Hepatocyte (in vitro differentiated cells): ENCODE results near the gene ABHD1. TPM values are rescaled to one million over a fixed set of nuclear protein-coding genes. Genes with fewer than 3 reads are reported as not detected.
"Not testable (repeated sequence)": the region's sequence is repeated elsewhere in the genome, so short reads cannot be mapped to it uniquely, and the experiment has no call there.

Experiments
- DNase-seq: peaks from one replicate; pipeline ENCODE4 v3.0.0-alpha.2; 2016; ENCODE audit warnings: low spot score
- H2AFZ ChIP-seq: fragments of 200-600 bp; sonication (generic); 2 replicates; pipeline ENCODE4 v1.6.0; 2016; ENCODE audit warnings: antibody characterized with exemption, mild to moderate bottlenecking
- H3K27ac ChIP-seq: fragments of 200-600 bp; sonication (generic); 2 replicates; pipeline ENCODE4 v1.5.1; 2016; ENCODE audit warnings: mild to moderate bottlenecking
- H3K27me3 ChIP-seq: fragments of 200-600 bp; sonication (generic); 2 replicates; pipeline ENCODE4 v1.6.1; 2016
- H3K36me3 ChIP-seq: fragments of 200-600 bp; sonication (generic); replicated peaks from 2 replicates; pipeline ENCODE4 v1.5.1; 2016; ENCODE audit warnings: low read depth; ENCODE audit not compliant: insufficient read depth
- H3K4me1 ChIP-seq: fragments of 200-600 bp; sonication (generic); 2 replicates; pipeline ENCODE4 v1.5.1; 2016; ENCODE audit warnings: mild to moderate bottlenecking, moderate library complexity; ENCODE audit not compliant: insufficient read depth
- H3K4me2 ChIP-seq: fragments of 200-600 bp; sonication (generic); 2 replicates; pipeline ENCODE4 v1.6.0; 2016
- H3K4me3 ChIP-seq: fragments of 200-600 bp; sonication (generic); 2 replicates; pipeline ENCODE4 v1.5.1; 2016; ENCODE audit warnings: mild to moderate bottlenecking
- H3K79me2 ChIP-seq: fragments of 200-600 bp; sonication (generic); 2 replicates; pipeline ENCODE4 v1.6.0; 2017; ENCODE audit warnings: mild to moderate bottlenecking
- H3K9me2 ChIP-seq: fragments of 200-600 bp; sonication (generic); replicated peaks from 2 replicates; pipeline ENCODE4 v1.6.0; 2017; ENCODE audit warnings: mild to moderate bottlenecking; ENCODE audit not compliant: insufficient read depth
- H3K9me3 ChIP-seq: fragments of 200-600 bp; sonication (generic); 2 replicates; pipeline ENCODE4 v1.5.1; 2016; ENCODE audit warnings: low read depth, mild to moderate bottlenecking
- H4K20me1 ChIP-seq: fragments of 200-600 bp; sonication (generic); 2 replicates; pipeline ENCODE4 v1.6.0; 2016; ENCODE audit warnings: mild to moderate bottlenecking; ENCODE audit not compliant: insufficient read depth, poor library complexity, severe bottlenecking
- CTCF ChIP-seq: fragments of 200-600 bp; sonication (generic); IDR thresholded peaks from 2 replicates; pipeline ENCODE4 v1.5.1; 2016; ENCODE audit warnings: antibody characterized with exemption, mild to moderate bottlenecking; ENCODE audit not compliant: poor library complexity
- EZH2 ChIP-seq: fragments of 200-600 bp; sonication (generic); IDR thresholded peaks from 2 replicates; pipeline ENCODE4 v1.6.1; 2016; ENCODE audit warnings: antibody characterized with exemption, mild to moderate bottlenecking, borderline replicate concordance
- EZH2phosphoT487 ChIP-seq: fragments of 200-600 bp; sonication (generic); IDR thresholded peaks from one replicate; pipeline ENCODE4 v1.6.1; 2018; ENCODE audit warnings: antibody characterized with exemption, mild to moderate bottlenecking, low read depth, moderate library complexity; ENCODE audit not compliant: unreplicated experiment, severe bottlenecking
- WGBS: methylation state at CpG from one replicate; pipeline ENCODE4 v1.1.6; 2016; ENCODE audit warnings: low lambda C conversion rate; ENCODE audit errors: missing lambda C conversion rate; 5-methylcytosine and 5-hydroxymethylcytosine counted together
- polyA plus RNA-seq: library from polyadenylated mRNA; unstranded; fragments of >200 nt; fragmentation: Nextera tagmentation; extraction: Ambion mirVana; gene quantifications from 2 replicates; pipeline ENCODE4 v1.2.1, GENCODE V29; 2016
- total RNA-seq: library from RNA; depleted of rRNA; stranded (reverse); fragments of >200 nt; gene quantifications from 2 replicates; pipeline ENCODE4 v1.2.3, GENCODE V29; 2014

The ABHD1 gene
- total RNA-seq (0.03 TPM in 1 of 2 replicates, not detected in the other), polyA plus RNA-seq (0.58 and 1.1 TPM in 2 replicates)

GRCh38 chr2:27123302-27124150, at the start of gene ABHD1:
TSS of gene ABHD1 (plus strand) at chr2:27123815. CDS start at chr2:27123949, 134 bp downstream.
- Histone ChIP-seq H3K4me1 (peaks cover under 1% of the 10 kb centered on the region), H3K4me2 (peak within 1 kb of the TSS; percentile 91), H3K36me3 (no peaks in the 10 kb centered on the region), H3K27ac (no peak within 1 kb of the TSS), H3K9me3 (no peaks in the 10 kb centered on the region), H3K27me3 (peaks cover 39% of the 10 kb centered on the region), H3K79me2 (no peaks in the 10 kb centered on the region), H3K4me3 (peak within 1 kb of the TSS; percentile 79), H3K9me2 (no peaks in the 10 kb centered on the region), H4K20me1 (no peaks in the 10 kb centered on the region), H2AFZ (peak within 1 kb of the TSS; percentile 95)
- TF ChIP-seq EZH2 (no peak), CTCF (no peak), EZH2phosphoT487 (no peak)
- DNase-seq, result peak; percentile 59
- 28% methylated on average over 17 of the region's 47 CpGs for WGBS

DNA sequence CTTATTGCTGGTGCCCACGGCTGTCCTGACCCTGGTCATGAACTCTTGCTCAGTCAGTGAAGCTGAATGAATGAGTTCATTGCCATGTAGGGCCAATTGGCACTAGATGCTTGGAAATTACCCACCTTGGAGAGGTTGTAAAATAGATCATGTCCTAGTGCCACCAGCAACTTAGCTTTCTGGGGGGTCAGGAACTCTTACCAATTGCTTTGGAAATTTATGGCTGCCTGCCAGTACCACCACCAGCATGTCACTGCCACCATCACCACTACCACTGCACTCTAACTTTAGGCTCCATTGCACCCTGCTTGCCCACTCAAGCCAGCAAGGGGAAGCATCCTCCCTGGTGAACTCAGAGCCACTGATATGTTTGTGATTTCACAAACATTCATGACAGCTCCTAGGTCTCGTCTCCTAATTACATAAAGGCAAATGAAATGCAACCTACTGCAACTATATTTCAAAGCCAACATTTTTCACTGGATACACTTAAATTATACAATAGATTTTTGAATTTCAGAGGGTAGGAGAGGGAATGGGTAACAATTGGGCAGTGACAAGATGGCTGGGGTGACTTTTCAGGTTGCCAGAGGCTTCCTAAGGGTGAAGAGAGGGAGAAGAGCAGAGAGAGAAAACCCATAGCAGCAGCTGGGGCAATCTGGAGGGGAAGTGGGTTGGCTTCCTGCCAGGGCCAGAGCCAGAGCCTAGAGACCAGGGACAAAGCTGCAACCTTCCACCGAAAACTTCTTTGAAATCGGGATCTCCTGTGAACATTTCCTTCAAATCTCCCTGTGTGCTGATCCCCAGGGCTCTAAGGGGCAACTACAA, 48.7 kb upstream of the ABHD1 start:
- Histone ChIP-seq H3K9me2 (no peaks in the 10 kb centered on the region), H2AFZ (no peak overlapping the region), H3K9me3 (no peaks in the 10 kb centered on the region), H3K36me3 (no peaks in the 10 kb centered on the region), H3K79me2 (peaks cover 29% of the 10 kb centered on the region), H4K20me1 (peaks cover 5% of the 10 kb centered on the region), H3K4me2 (peak overlapping the region; percentile 54), H3K27ac (peak overlapping the region; percentile 98), H3K4me3 (no peak overlapping the region), H3K27me3 (no peaks in the 10 kb centered on the region), H3K4me1 (peaks cover 27% of the 10 kb centered on the region)
- DNase-seq, result no peak
- WGBS, result 67% methylated on average over 4 of the region's 4 CpGs
- TF ChIP-seq CTCF, result no peak
- no peak for TF ChIP-seq EZH2
- TF ChIP-seq EZH2phosphoT487, result no peak

- not testable (repeated sequence) for DNase-seq, H3K4me3 ChIP-seq, H4K20me1 ChIP-seq, H3K9me2 ChIP-seq, H3K36me3 ChIP-seq, H3K27me3 ChIP-seq, H3K9me3 ChIP-seq, H2AFZ ChIP-seq
- peaks cover 27% of the 10 kb centered on the region for H3K79me2 ChIP-seq
- H3K4me2 ChIP-seq, result peak overlapping the region; percentile 54
- 79% methylated on average over 6 of the region's 6 CpGs for WGBS
- peaks cover 22% of the 10 kb centered on the region for H3K4me1 ChIP-seq
- peak overlapping the region; percentile 98 for H3K27ac ChIP-seq
Measured at GRCh38 chr2:27075566-27075871, 48.1 kb upstream of the ABHD1 start.

DNA sequence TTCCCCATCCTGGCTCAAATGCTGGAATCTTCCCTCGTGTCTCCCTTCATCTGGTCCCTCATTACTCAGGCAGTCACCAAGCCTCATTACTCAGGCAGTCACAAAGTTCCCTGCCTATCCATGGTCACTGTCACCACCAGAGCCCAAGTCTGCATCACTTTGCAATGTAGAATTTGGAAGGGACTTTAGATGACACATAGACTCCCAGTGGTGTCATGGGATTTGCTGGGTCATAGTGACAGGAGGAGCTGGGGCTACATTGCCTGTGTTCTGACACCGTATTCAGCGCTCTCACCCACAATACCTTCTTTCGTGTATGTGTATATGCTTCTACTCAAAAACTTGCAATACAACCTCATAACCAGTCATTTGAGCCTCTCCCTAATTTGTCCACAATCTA, 47.3 kb upstream of the ABHD1 start:
- peak overlapping the region; percentile 98 for H3K27ac ChIP-seq
- H4K20me1 ChIP-seq, result no peaks in the 10 kb centered on the region
- DNase-seq, result no peak
- H3K27me3 ChIP-seq, result no peaks in the 10 kb centered on the region
- no peaks in the 10 kb centered on the region for H3K9me2 ChIP-seq
- no peak overlapping the region for H3K4me2 ChIP-seq
- H3K79me2 ChIP-seq, result peaks cover 19% of the 10 kb centered on the region
- H2AFZ ChIP-seq, result no peak overlapping the region
- H3K4me1 ChIP-seq, result peaks cover 21% of the 10 kb centered on the region
- no peak for TF ChIP-seq CTCF
- TF ChIP-seq EZH2, result no peak
- no peak for TF ChIP-seq EZH2phosphoT487
- H3K4me3 ChIP-seq, result no peak overlapping the region
- no peaks in the 10 kb centered on the region for H3K36me3 ChIP-seq
- 87% methylated on average over 4 of the region's 4 CpGs for WGBS
- no peaks in the 10 kb centered on the region for H3K9me3 ChIP-seq
